ENCODE results near the gene SAMD11.
"Not testable (repeated sequence)": the region's sequence is repeated elsewhere in the genome, so short reads cannot be mapped to it uniquely, and the experiment has no call there.

SAMD11 gene

GRCh38 chr1:974687-975328, 51.1 kb downstream of the SAMD11 start:
- no peak for DNase-seq (ENCODE audit: low read depth in 3 of 3)

GRCh38 chr1:975365-975764, 51.6 kb downstream of the SAMD11 start:
- DNase-seq (ENCODE audit: low read depth in 3 of 3) = no peak

- DNase-seq (ENCODE audit: low read depth in 3 of 3) = peak; percentile 35 to 50 (median 49)
These were observed 52.4 kb downstream of the SAMD11 start for GRCh38 chr1:975896-976683.

GRCh38 chr1:976791-977190, 53.1 kb downstream of the SAMD11 start:
- DNase-seq (ENCODE audit: low read depth in 3 of 3) = not testable (repeated sequence)

GRCh38 chr1:978069-978834, 54.5 kb downstream of the SAMD11 start:
- no peak for DNase-seq (ENCODE audit: low read depth in 3 of 3)

- no peak for DNase-seq (ENCODE audit: low read depth in 3 of 3)
These were observed 55.4 kb downstream of the SAMD11 start for GRCh38 chr1:978835-979743.

- no peak for DNase-seq (ENCODE audit: low read depth in 3 of 3)
These were observed 56.0 kb downstream of the SAMD11 start for GRCh38 chr1:979744-980072.

GRCh38 chr1:980137-980571, 56.4 kb downstream of the SAMD11 start:
- DNase-seq (ENCODE audit: low read depth in 3 of 3) = no peak

- no peak for DNase-seq (ENCODE audit: low read depth in 3 of 3)
These were observed 57.1 kb downstream of the SAMD11 start for GRCh38 chr1:980602-981395.

- no peak for DNase-seq (ENCODE audit: low read depth in 3 of 3)
These were observed 57.8 kb downstream of the SAMD11 start for GRCh38 chr1:981491-981954.

GRCh38 chr1:981955-982558, 58.3 kb downstream of the SAMD11 start, which contains the start of gene PERM1:
TSS of gene PERM1 (minus strand) at chr1:982093. CDS start at chr1:981029, 1,064 bp downstream.
- no peak for DNase-seq (ENCODE audit: low read depth in 3 of 3)

- no peak for DNase-seq (ENCODE audit: low read depth in 3 of 3)
These were observed 59.2 kb downstream of the SAMD11 start for GRCh38 chr1:982765-983436.

GRCh38 chr1:983798-984475, 60.2 kb downstream of the SAMD11 start:
- DNase-seq (ENCODE audit: low read depth in 3 of 3) = peak; percentile 35 to 50 (median 46)

- no peak for DNase-seq (ENCODE audit: low read depth in 3 of 3)
These were observed 60.7 kb downstream of the SAMD11 start for GRCh38 chr1:984476-984814.

- DNase-seq (ENCODE audit: low read depth in 3 of 3) = no peak
These were observed 61.4 kb downstream of the SAMD11 start for GRCh38 chr1:985126-985525.

GRCh38 chr1:988061-988460, 64.3 kb downstream of the SAMD11 start:
- not testable (repeated sequence) for DNase-seq (ENCODE audit: low read depth in 3 of 3)

- not testable (repeated sequence) for DNase-seq (ENCODE audit: low read depth in 3 of 3)
These were observed 67.6 kb downstream of the SAMD11 start for GRCh38 chr1:991275-991674.

GRCh38 chr1:991895-992294, 68.2 kb downstream of the SAMD11 start:
- DNase-seq (ENCODE audit: low read depth in 3 of 3) = no peak

GRCh38 chr1:992362-992761, 68.6 kb downstream of the SAMD11 start:
- no peak for DNase-seq (ENCODE audit: low read depth in 3 of 3)

Measured in stimulated activated CD4-positive, alpha-beta T cell treated with anti-CD3 and anti-CD28 coated beads, TNF-alpha, amount 100 ng/mL, for 4 hours (primary cell).